HepG2 (cell line): Measurements from ENCODE around the gene LINS1. TPM values are rescaled to one million over a fixed set of nuclear protein-coding genes. Genes with fewer than 3 reads are reported as not detected.

Experiments
- ATAC-seq: fragments of 200-7000 bp; cut with Tn5 transposase; 3 replicates; pipeline ENCODE4 v1.9.1; 2020; ENCODE audit warnings: mild to moderate bottlenecking, moderate library complexity
- BruUV-seq: library from RNA; stranded (reverse); fragments of 400-500 nt; replicated peaks from 2 replicates; lab custom pipeline; 2021; lab: Mats Ljungman, UMichigan
- CTCF ChIA-PET: fragments of 300-600 bp; formaldehyde crosslinking; extraction: SDS; loops from one replicate; lab custom pipeline; 2021; ENCODE audit warnings: low total read pairs, inconsistent platforms, low intra/inter-chr PET ratio; lab: Yijun Ruan, JAX
- POLR2A ChIA-PET: fragments of 350-600 bp; sonication (Branson Sonifier 250); formaldehyde crosslinking; loops from one replicate; lab custom pipeline; 2020; ENCODE audit warnings: antibody characterized with exemption, inconsistent platforms; lab: Yijun Ruan, JAX
- DNase-seq: peaks from one replicate; pipeline ENCODE4 v3.0.0-alpha.2; 2015; ENCODE audit warnings: low spot score
- FAIRE-seq: peaks from 3 replicates; lab custom pipeline; 2011; peaks lifted over from hg19 to GRCh38; lab: Jason Lieb, UNC
- H2AFZ ChIP-seq: one replicate; pipeline ENCODE4 v1.6.1; 2011; ENCODE audit warnings: low read length, inconsistent platforms
- H3K27ac ChIP-seq: fragments of 300-600 bp; 3 replicates; pipeline ENCODE4 v1.8.0; 2011; ENCODE audit warnings: mixed run types, mild to moderate bottlenecking, mixed read lengths, low read length, inconsistent platforms; ENCODE audit not compliant: insufficient read depth; ENCODE audit errors: extremely low read length
- H3K27me3 ChIP-seq, 2 experiments: fragments of 200-600 bp in 1 of 2; 2 replicates in 1 of 2; 3 replicates in 1 of 2; pipeline versions ENCODE4 v1.6.0 to v1.8.0; 2011; ENCODE audit warnings: low read length in 2 of 2, mild to moderate bottlenecking in 2 of 2, moderate library complexity in 2 of 2, inconsistent platforms in 1 of 2; ENCODE audit not compliant: insufficient read depth in 2 of 2, control insufficient read depth in 1 of 2
- H3K36me3 ChIP-seq, 2 experiments: fragments of 200-600 bp in 1 of 2; replicated peaks in 1 of 2; 2 replicates in 1 of 2; 3 replicates in 1 of 2; pipeline versions ENCODE4 v1.5.1 to v1.8.0; 2011; ENCODE audit warnings: low read length in 2 of 2, inconsistent platforms in 1 of 2; ENCODE audit not compliant: insufficient read depth in 2 of 2, control insufficient read depth in 1 of 2
- H3K4me1 ChIP-seq: 2 replicates; pipeline ENCODE4 v1.5.1; 2012; ENCODE audit warnings: low read length, inconsistent platforms; ENCODE audit not compliant: insufficient read depth
- H3K4me2 ChIP-seq: 2 replicates; pipeline ENCODE4 v1.6.0; 2011; ENCODE audit warnings: low read depth, low read length, inconsistent platforms
- H3K4me3 ChIP-seq, 3 experiments: fragments of 200-600 bp in 1 of 3; sonication (generic), shearing (Covaris generic) in 1 of 3; replicated peaks in 1 of 3; 2 replicates each; pipeline ENCODE4 v1.5.1; 2011 to 2016; ENCODE audit warnings: low read length in 3 of 3, inconsistent platforms in 2 of 3, low read depth in 2 of 3, mild to moderate bottlenecking in 2 of 3, control low read depth in 1 of 3, mixed read lengths in 1 of 3; ENCODE audit not compliant: insufficient read depth in 1 of 3
- H3K79me2 ChIP-seq: one replicate; pipeline ENCODE4 v1.6.1; 2011; ENCODE audit warnings: low read length, inconsistent platforms; ENCODE audit not compliant: insufficient read depth
- H3K9ac ChIP-seq: 2 replicates; pipeline ENCODE4 v1.6.0; 2011; ENCODE audit warnings: mild to moderate bottlenecking, low read depth, low read length, inconsistent platforms; ENCODE audit not compliant: insufficient read depth
- H3K9me3 ChIP-seq: 2 replicates; pipeline ENCODE4 v1.5.1; 2012; ENCODE audit warnings: mild to moderate bottlenecking, low read length
- H4K20me1 ChIP-seq: 2 replicates; pipeline ENCODE4 v1.6.0; 2011; ENCODE audit warnings: inconsistent platforms, mild to moderate bottlenecking, low read length, moderate library complexity; ENCODE audit not compliant: insufficient read depth
- FOXO1 ChIP-seq: sonication (generic); formaldehyde crosslinking; IDR thresholded peaks from 2 replicates; pipeline ENCODE4 v1.4.0; 2020; ENCODE audit warnings: missing genetic modification reagents
- HMG20A ChIP-seq: IDR thresholded peaks from 2 replicates; pipeline ENCODE4 v1.6.1; 2016; ENCODE audit warnings: borderline replicate concordance
- IRX3 ChIP-seq: sonication (generic); formaldehyde crosslinking; IDR thresholded peaks from 2 replicates; pipeline ENCODE4 v1.8.1; 2023; ENCODE audit warnings: mild to moderate bottlenecking, low read depth, missing genetic modification reagents, borderline replicate concordance
- KLF6 ChIP-seq: IDR thresholded peaks from 2 replicates; pipeline ENCODE4 v1.8.0; 2016; ENCODE audit warnings: missing biosample characterization, missing genetic modification reagents
- MAFK ChIP-seq, 2 experiments: IDR thresholded peaks in 1 of 2; conservative IDR thresholded peaks in 1 of 2; 2 replicates each; pipeline ENCODE4 v1.6.1; 2011; ENCODE audit warnings: improper control_type of control experiment in 2 of 2, low read length in 2 of 2
- NFE2 ChIP-seq: sonication (generic); formaldehyde crosslinking; IDR thresholded peaks from 2 replicates; pipeline ENCODE4 v1.4.0; 2020; ENCODE audit warnings: missing genetic modification reagents
- RORA ChIP-seq: sonication (generic); formaldehyde crosslinking; IDR thresholded peaks from 2 replicates; pipeline ENCODE4 v1.5.0; 2020; ENCODE audit warnings: mild to moderate bottlenecking, missing genetic modification reagents, moderate library complexity
- SNAPC5 ChIP-seq: sonication (generic); formaldehyde crosslinking; IDR thresholded peaks from 2 replicates; pipeline ENCODE4 v1.8.1; 2023; ENCODE audit warnings: mild to moderate bottlenecking, missing genetic modification reagents, borderline replicate concordance
- ZFP82 ChIP-seq: sonication (generic); formaldehyde crosslinking; IDR thresholded peaks from 2 replicates; pipeline ENCODE4 v1.5.1; 2020; ENCODE audit warnings: mild to moderate bottlenecking, missing genetic modification reagents, borderline replicate concordance
- ZNF441 ChIP-seq: sonication (generic); formaldehyde crosslinking; IDR thresholded peaks from 2 replicates; pipeline ENCODE4 v1.7.0; 2021; ENCODE audit warnings: missing genetic modification reagents, borderline replicate concordance
- ZNF891 ChIP-seq: sonication (generic); formaldehyde crosslinking; IDR thresholded peaks from 2 replicates; pipeline ENCODE4 v1.5.0; 2020; ENCODE audit warnings: mild to moderate bottlenecking, missing genetic modification reagents
- WGBS: methylation state at CpG from one replicate; pipeline ENCODE4 v1.1.6; 2017; ENCODE audit warnings: low lambda C conversion rate; 5-methylcytosine and 5-hydroxymethylcytosine counted together
- in situ Hi-C: cut with HindIII; loops from 2 replicates; pipeline ENCODE4 v1.10.0; 2017; ENCODE audit warnings: low pct_unique_long_range_greater_than_20kb; ENCODE audit not compliant: extremely low pct_ligation_motif_present
- intact Hi-C: fragments of 100-400 bp; cut with micrococcal nuclease; formaldehyde crosslinking; loops from one replicate; pipeline ENCODE4 v1.10.0; 2022; ENCODE audit not compliant: unreplicated experiment
- polyA plus RNA-seq, 8 experiments: library from polyadenylated mRNA; depleted of rRNA in 3 of 8; stranded (reverse) in 7 of 8; unstranded in 1 of 8; fragments of >200 nt; fragmentation: Illumina TruSeq in 4 of 8; extraction: Trizol in 4 of 8; gene quantifications; 2 replicates each; pipeline versions ENCODE4 v1.2.1 to v1.2.3, GENCODE V29; 2011 to 2016; ENCODE audit warnings: low read depth in 4 of 8, missing spikeins in 1 of 8, mixed read lengths in 1 of 8; ENCODE audit not compliant: insufficient read depth in 1 of 8
- total RNA-seq, 5 experiments: library from RNA; depleted of rRNA; stranded (reverse); fragments of >200 nt; fragmentation: Illumina TruSeq; extraction: Trizol; gene quantifications; 2 replicates each; pipeline ENCODE4 v1.2.3, GENCODE V29; 2016; ENCODE audit warnings: low read depth in 1 of 5
- TF ChIP-seq, protein P1 (sequence below): sonication (generic); formaldehyde crosslinking; IDR thresholded peaks from 2 replicates; pipeline ENCODE4 v1.5.1; 2020; ENCODE audit warnings: missing genetic modification reagents, mild to moderate bottlenecking, borderline replicate concordance
- TF ChIP-seq, protein P2 (sequence below): sonication (generic); formaldehyde crosslinking; IDR thresholded peaks from 2 replicates; pipeline ENCODE4 v1.4.0; 2020; ENCODE audit warnings: mild to moderate bottlenecking, missing genetic modification reagents, borderline replicate concordance

Gene LINS1
- total and polyA plus RNA-seq, 2 of the 13 experiments (the other 11 are each of a cell fraction or from before 2014, with no cell fraction given): 9.8 to 10.4 TPM

DNA sequence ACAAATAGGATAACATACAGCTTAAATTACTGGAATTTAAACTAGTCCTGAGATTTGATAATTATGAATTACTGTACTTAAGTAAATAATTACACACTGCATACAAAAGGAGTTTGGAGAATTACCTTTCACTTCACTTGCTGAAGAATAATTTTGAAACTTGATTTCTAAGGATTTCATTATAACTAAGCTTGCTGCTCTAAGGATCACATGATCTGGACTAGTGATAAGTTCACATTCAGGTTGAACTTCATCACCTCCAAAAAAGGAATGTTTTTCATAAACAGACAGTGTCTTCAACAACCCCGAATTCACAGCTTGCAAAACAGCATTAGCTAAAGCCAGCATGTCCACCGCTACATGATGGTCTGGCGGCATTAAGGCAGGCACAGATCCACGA is 28.5 kb downstream of the LINS1 start:
- CTCF ChIA-PET: no interaction called here
- H4K20me1 ChIP-seq: no peaks in the 10 kb centered on the region

More for the DNA sequence above, 28.5 kb downstream of the LINS1 start:
- intact Hi-C loops: no loop called here
- WGBS: 97% methylated on average over 4 of the region's 4 CpGs
- POLR2A ChIA-PET: no interaction called here
- no peak for TF ChIP-seq KLF6 (CRISPR knock-in tag)
- TF ChIP-seq FOXO1: no peak
- no peak for TF ChIP-seq IRX3
- TF ChIP-seq HMG20A: no peak
- TF ChIP-seq NFE2 (CRISPR knock-in tag): no peak
- TF ChIP-seq, protein P1, sequence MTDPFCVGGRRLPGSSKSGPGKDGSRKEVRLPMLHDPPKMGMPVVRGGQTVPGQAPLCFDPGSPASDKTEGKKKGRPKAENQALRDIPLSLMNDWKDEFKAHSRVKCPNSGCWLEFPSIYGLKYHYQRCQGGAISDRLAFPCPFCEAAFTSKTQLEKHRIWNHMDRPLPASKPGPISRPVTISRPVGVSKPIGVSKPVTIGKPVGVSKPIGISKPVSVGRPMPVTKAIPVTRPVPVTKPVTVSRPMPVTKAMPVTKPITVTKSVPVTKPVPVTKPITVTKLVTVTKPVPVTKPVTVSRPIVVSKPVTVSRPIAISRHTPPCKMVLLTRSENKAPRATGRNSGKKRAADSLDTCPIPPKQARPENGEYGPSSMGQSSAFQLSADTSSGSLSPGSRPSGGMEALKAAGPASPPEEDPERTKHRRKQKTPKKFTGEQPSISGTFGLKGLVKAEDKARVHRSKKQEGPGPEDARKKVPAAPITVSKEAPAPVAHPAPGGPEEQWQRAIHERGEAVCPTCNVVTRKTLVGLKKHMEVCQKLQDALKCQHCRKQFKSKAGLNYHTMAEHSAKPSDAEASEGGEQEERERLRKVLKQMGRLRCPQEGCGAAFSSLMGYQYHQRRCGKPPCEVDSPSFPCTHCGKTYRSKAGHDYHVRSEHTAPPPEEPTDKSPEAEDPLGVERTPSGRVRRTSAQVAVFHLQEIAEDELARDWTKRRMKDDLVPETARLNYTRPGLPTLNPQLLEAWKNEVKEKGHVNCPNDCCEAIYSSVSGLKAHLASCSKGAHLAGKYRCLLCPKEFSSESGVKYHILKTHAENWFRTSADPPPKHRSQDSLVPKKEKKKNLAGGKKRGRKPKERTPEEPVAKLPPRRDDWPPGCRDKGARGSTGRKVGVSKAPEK: no peak
- no peak for TF ChIP-seq SNAPC5
- no peak for TF ChIP-seq ZFP82 (CRISPR knock-in tag)
- TF ChIP-seq RORA (CRISPR knock-in tag): no peak
- TF ChIP-seq, protein P2, sequence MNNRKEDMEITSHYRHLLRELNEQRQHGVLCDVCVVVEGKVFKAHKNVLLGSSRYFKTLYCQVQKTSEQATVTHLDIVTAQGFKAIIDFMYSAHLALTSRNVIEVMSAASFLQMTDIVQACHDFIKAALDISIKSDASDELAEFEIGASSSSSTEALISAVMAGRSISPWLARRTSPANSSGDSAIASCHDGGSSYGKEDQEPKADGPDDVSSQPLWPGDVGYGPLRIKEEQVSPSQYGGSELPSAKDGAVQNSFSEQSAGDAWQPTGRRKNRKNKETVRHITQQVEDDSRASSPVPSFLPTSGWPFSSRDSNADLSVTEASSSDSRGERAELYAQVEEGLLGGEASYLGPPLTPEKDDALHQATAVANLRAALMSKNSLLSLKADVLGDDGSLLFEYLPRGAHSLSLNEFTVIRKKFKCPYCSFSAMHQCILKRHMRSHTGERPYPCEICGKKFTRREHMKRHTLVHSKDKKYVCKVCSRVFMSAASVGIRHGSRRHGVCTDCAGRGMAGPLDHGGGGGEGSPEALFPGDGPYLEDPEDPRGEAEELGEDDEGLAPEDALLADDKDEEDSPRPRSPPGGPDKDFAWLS: no peak
- no peak for TF ChIP-seq ZNF441 (CRISPR knock-in tag)
- no peak for TF ChIP-seq MAFK (conservative IDR thresholded peaks at IDR 0.05 in 1 of 2, IDR thresholded peaks at IDR 0.05 in 1 of 2; ENCODE audit: low read length in 2 of 2)
- TF ChIP-seq ZNF891 (CRISPR knock-in tag): no peak
- TF ChIP-seq, all 625 proteins: peak for 0
- no peaks in the 10 kb centered on the region for H3K4me1 ChIP-seq
- no peak overlapping the region for H3K4me3 ChIP-seq
- H3K36me3 ChIP-seq: peaks cover 0 to 32% of the 10 kb centered on the region in 2 experiments; a peak in 3 of 5 replicates
- H3K79me2 ChIP-seq: no peaks in the 10 kb centered on the region
- H3K9ac ChIP-seq: no peak overlapping the region
- H3K4me2 ChIP-seq: no peak overlapping the region
- no peak overlapping the region for H3K27ac ChIP-seq
- ATAC-seq (no peak), DNase-seq (no peak), FAIRE-seq (no peak)
- in situ Hi-C loops: no loop called here
- no peak overlapping the region for H2AFZ ChIP-seq
- BruUV-seq: no TSS peak
- H3K27me3 ChIP-seq: no peaks in the 10 kb centered on the region
- no peaks in the 10 kb centered on the region for H3K9me3 ChIP-seq
